ENCODE results near the gene ZNF32.
"Not testable (repeated sequence)": the region's sequence is repeated elsewhere in the genome, so short reads cannot be mapped to it uniquely, and the experiment has no call there.

The ZNF32 gene

DNA sequence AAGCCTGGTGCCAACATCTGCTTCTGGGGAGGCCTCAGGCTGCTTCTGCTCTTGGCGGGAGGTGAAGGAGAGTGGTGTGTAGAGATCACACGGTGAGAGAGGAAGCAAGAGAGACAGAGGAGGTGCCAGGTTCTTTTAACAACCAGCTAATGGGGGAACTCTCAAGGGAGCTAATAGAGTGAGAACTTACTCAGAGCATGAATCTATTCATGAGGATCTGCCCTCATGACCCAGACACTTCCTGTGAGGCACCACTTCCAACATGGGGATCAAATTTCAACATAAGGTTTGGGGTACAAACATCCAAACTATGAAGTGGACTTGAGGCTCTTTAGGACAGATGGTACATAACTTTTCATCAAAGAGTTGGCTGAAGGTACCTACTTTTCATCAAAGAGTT is 5.1 kb upstream of the ZNF32 start:
- DNase-seq (ENCODE audit: extremely low spot score), result no peak
- ChIA-PET POLR2A (no interaction called here), CTCF (no interaction called here)
- TF ChIP-seq, protein P1, sequence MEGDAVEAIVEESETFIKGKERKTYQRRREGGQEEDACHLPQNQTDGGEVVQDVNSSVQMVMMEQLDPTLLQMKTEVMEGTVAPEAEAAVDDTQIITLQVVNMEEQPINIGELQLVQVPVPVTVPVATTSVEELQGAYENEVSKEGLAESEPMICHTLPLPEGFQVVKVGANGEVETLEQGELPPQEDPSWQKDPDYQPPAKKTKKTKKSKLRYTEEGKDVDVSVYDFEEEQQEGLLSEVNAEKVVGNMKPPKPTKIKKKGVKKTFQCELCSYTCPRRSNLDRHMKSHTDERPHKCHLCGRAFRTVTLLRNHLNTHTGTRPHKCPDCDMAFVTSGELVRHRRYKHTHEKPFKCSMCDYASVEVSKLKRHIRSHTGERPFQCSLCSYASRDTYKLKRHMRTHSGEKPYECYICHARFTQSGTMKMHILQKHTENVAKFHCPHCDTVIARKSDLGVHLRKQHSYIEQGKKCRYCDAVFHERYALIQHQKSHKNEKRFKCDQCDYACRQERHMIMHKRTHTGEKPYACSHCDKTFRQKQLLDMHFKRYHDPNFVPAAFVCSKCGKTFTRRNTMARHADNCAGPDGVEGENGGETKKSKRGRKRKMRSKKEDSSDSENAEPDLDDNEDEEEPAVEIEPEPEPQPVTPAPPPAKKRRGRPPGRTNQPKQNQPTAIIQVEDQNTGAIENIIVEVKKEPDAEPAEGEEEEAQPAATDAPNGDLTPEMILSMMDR (IDR thresholded peaks at IDR 0.05; ENCODE audit: control extremely low read depth, extremely low read depth, low read depth, missing control alignments), result no peak

DNA sequence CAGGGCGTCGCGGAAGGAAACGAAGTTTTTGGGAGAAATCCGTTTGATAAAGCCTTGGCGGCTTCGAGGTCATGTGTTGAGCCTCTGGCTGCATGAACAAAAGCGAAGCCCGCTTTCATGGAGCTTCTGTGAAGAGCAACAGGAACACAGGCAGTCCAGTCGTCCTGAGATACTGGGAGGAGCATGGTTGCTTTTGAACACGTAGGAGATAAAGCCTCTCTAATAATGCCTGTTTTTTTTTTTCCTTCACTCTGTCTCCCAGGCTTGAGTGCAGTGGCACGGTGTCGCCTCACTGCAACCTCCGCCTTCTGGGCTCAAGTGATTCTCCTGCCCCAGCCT is 473 bp upstream of the ZNF32 start:
- DNase-seq (ENCODE audit: extremely low spot score), result no peak
- ChIA-PET CTCF (no interaction called here), POLR2A (no interaction called here)
- TF ChIP-seq, protein P1 (IDR thresholded peaks at IDR 0.05; ENCODE audit: control extremely low read depth, extremely low read depth, low read depth, missing control alignments), result no peak

DNA sequence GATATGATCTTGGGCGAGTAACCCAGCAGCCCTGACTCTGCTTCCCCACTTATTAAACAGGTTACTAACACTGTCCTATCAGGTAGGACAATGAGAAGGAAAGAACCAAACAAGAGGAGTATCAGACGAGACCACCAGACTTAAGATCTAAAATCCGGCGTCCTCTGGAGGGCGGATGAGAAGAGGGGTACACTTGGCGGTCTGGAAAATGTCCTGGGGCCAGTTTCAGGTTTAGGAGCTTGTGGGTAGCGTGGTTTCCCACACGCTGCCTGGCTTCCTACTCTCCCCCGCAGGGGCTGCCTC is 635 bp downstream of the ZNF32 start:
- POLR2A ChIA-PET, result no interaction called here
- DNase-seq (ENCODE audit: extremely low spot score), result peak; percentile 25
- TF ChIP-seq, protein P1 (IDR thresholded peaks at IDR 0.05; ENCODE audit: control extremely low read depth, extremely low read depth, low read depth, missing control alignments), result no peak
- CTCF ChIA-PET, result interaction anchor here (1.3 kb wide), 1 partner anchor 42 kb away, joined by 3 read pairs; no protein-coding TSS in a partner anchor

DNA sequence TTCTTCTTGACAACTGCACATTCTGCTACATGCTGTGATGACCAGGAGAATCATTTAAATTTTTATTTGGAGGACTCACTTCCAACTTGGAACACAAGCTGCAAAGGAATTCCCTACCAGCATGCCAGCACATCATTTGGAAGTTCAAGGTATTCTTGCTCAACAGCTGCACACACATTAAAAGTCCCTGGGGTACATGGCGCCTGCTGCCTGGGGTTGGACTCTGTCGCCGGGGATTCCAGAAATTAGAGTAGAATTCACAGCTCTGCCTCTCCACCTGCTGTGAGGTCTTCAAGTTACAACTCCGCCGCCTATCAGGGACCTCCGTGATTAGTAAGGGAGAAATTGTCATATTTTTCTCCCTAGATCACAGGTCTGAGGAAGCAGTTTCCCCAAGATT is 1.1 kb downstream of the ZNF32 start:
- ChIA-PET CTCF (interaction anchor here (1.3 kb wide), 1 partner anchor 43 kb away, joined by 3 read pairs; no protein-coding TSS in a partner anchor), POLR2A (no interaction called here)
- no peak for DNase-seq (ENCODE audit: extremely low spot score)

DNA sequence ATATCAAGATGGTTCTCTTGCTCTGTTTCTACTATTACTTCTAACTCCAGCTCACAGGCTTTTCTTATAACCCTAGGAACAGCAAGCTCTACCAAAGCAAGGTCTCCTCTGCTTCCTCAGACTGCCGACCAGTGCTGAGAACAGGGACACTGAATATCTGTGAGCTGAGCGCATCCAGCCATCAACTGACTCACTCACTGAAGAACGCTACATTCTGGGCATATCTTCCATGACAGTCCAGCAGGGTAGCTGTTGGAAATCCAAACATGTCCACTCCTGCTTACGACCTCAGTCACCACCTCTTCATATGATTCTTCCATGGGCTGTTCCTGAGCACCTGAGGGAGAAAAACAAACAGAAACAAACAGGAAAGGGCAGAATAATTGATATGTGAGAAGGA is 2.8 kb downstream of the ZNF32 start:
- no peak for DNase-seq (ENCODE audit: extremely low spot score)
- ChIA-PET POLR2A (interaction anchor here (0.7 kb wide), 1 partner anchor 20 kb away, joined by 3 read pairs; no protein-coding TSS in a partner anchor), CTCF (no interaction called here)
- TF ChIP-seq, protein P1 (IDR thresholded peaks at IDR 0.05; ENCODE audit: control extremely low read depth, extremely low read depth, low read depth, missing control alignments), result no peak

More for the DNA sequence above, 1.1 kb downstream of the ZNF32 start:
- TF ChIP-seq, protein P1 (IDR thresholded peaks at IDR 0.05; ENCODE audit: control extremely low read depth, extremely low read depth, low read depth, missing control alignments), result no peak

DNA sequence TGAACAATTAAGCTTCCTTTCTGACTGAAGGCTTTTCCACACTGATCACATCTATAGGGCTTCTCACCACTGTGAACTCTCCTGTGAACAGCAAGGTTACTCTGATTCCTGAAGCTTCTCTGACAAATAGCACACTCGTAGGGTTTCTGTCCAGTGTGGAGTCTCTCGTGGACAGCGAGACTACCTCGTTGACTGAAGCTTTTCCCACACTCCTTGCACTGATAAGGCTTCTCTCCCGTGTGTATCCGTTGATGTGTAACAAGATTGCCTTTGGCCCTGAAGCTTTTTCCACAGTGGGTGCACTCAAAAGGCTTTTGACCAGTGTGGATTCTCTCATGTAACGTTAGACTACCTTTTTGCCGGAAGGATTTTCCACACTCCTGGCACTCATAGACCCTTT is 4.4 kb downstream of the ZNF32 start:
- TF ChIP-seq, protein P1 (IDR thresholded peaks at IDR 0.05; ENCODE audit: control extremely low read depth, extremely low read depth, low read depth, missing control alignments), result no peak
- DNase-seq (ENCODE audit: extremely low spot score), result no peak
- ChIA-PET CTCF (interaction anchor here (1.0 to 1.4 kb wide), 2 partner anchors 12 to 23 kb away, joined by 3 read pairs; no protein-coding TSS in a partner anchor), POLR2A (no interaction called here)

DNA sequence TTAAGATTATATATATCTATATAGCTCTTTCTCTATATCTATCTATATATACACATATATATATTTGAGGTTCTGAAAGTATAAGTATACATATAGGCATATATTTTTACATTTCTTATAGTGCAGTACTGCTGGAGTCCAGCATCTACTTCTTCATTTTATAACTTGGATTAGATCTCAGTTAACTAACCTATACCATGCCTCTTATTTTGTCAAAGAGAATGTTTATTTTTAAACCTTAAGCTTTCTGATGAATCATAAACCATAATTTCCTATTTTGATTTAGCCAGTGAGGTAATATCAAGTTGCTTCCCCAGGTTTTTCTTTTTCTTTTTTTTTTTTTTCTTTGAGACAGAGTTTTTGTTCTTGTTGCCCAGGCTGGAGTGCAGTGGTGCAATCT is 8.1 kb downstream of the ZNF32 start:
- TF ChIP-seq, protein P1 (IDR thresholded peaks at IDR 0.05; ENCODE audit: control extremely low read depth, extremely low read depth, low read depth, missing control alignments), result no peak
- DNase-seq (ENCODE audit: extremely low spot score), result no peak
- POLR2A ChIA-PET, result no interaction called here
- CTCF ChIA-PET, result interaction anchor here (1.2 kb wide), 1 partner anchor 27 kb away, joined by 3 read pairs; no protein-coding TSS in a partner anchor

DNA sequence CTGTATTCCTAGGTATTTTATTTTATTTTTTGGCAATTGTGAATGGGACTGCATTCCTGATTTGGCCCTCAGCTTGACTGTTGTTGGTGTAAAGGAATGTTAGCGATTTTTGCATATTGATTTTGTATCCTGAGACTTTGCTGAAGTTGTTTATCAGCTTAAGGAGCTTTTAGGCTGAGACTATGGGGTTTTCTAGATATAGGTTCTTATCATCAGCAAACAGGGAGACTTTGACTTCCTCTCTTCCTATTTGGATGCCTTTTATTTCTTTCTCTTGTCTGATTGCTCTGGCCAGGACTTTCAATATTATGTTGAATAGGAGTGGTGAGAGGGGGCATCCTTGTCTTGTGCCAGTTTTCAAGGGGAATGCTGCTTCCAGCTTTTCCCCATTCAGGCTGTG is 12.9 kb downstream of the ZNF32 start:
- DNase-seq (ENCODE audit: extremely low spot score); POLR2A ChIA-PET: not testable (repeated sequence)
- CTCF ChIA-PET, result interaction anchor here (0.8 kb wide), 1 partner anchor 17 kb away, joined by 3 read pairs; no protein-coding TSS in a partner anchor
